Measurements from ENCODE around the gene DISP1.

DNA sequence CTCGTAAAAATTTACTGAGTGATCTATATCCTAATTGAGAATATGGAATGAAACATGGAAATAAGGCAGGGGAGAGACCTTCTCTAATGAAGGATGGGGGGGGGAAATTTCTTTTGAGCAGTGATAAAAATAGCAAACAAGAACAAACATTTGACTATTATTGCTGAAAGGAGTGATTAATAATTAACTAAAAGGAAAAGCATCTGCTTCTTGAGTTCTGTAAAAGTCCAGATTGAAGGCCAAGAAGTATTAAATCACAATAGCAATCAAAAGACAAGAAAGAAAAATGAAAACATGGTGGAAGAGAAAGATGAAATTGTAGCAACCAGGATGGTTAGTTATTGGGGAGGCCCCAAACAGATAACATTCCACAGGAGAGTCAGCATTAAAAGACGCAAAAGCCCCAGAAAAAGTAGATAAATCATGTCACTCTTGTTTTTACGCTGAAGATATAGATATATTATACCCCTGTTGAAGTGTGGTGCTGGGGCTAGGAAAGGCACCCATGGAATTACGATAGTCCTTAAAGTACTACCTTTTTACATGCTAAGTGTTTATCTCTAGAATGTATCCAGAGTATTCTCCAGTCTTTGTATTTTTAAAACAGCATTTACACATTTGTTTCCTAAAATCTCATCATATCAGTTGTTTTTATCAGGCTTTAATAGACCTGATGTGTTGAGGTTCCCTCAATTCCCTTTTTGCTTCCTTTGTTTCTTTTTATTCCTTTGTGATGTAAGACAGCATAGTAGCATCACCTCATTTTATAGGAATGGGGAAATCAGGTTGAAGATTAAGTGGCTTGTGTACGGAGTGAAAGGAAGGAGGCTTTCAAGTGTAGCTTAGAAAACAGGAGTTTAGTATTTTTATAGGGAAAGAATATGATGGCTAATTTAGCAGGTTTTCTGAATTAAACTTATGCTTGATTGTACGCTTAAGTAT lies 28.9 kb downstream of the DISP1 start:
- TF ChIP-seq, protein P1, sequence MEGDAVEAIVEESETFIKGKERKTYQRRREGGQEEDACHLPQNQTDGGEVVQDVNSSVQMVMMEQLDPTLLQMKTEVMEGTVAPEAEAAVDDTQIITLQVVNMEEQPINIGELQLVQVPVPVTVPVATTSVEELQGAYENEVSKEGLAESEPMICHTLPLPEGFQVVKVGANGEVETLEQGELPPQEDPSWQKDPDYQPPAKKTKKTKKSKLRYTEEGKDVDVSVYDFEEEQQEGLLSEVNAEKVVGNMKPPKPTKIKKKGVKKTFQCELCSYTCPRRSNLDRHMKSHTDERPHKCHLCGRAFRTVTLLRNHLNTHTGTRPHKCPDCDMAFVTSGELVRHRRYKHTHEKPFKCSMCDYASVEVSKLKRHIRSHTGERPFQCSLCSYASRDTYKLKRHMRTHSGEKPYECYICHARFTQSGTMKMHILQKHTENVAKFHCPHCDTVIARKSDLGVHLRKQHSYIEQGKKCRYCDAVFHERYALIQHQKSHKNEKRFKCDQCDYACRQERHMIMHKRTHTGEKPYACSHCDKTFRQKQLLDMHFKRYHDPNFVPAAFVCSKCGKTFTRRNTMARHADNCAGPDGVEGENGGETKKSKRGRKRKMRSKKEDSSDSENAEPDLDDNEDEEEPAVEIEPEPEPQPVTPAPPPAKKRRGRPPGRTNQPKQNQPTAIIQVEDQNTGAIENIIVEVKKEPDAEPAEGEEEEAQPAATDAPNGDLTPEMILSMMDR (conservative IDR thresholded peaks at IDR 0.05; ENCODE audit: low read depth, low read length), result no peak
- no peak for TF ChIP-seq EZH2 (IDR thresholded peaks at IDR 0.05; ENCODE audit: low read length, unreplicated experiment)

Measured in PC-3 (cell line).